Retinal pigment epithelial cell (primary cell): ENCODE data around the gene SAP25.
"Not testable (repeated sequence)": the region's sequence is repeated elsewhere in the genome, so short reads cannot be mapped to it uniquely, and the experiment has no call there.

ENCODE experiments used
- DNase-seq: peaks from one replicate; pipeline ENCODE4 v3.0.0-alpha.2; 2010; ENCODE audit warnings: low read depth
- H3K4me3 ChIP-seq: 2 replicates; pipeline ENCODE4 v1.5.1; 2011; ENCODE audit warnings: mild to moderate bottlenecking, low read length, control low read depth, moderate library complexity
- CTCF ChIP-seq: conservative IDR thresholded peaks from 2 replicates; pipeline ENCODE4 v1.5.1; 2011; ENCODE audit warnings: low read depth, low read length, control low read depth, inconsistent platforms

SAP25 gene

DNA sequence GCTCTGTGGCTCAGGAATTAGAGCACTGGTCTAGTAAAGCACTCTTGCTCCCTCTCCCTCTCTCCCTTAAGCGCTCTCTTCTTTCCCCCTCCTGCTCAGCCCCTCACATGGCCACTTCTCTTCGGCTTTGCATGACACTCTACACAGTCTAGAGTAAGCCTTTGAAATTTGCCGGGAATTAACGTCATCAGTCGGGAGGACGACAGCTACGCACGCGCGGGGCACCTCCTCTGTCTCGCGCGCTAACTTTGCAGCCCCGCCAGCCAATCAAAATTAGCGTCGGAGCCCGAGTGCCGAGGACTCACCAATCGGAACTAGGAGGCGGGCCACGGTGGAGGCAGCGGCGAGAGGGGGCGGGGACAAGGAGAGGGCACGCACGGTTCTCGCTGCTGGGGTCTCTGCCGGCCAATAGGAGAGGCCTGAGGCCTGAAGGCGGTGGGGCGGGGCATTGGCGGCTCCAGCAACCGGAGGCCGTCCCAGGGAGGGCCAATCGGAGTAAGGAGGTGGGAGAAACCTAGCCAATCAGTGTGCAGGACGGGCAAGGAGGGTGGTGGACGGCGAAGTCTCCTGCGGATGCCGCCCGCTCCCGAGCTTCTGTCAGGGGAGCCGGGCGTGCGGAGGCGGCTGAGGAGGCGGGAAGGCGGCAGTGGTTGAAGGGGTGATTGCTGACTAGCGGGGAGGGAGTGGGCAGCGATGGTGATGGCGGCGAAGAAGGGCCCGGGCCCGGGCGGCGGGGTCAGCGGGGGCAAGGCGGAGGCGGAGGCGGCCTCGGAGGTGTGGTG, 34.9 kb downstream of the SAP25 start, which contains the start of gene AGFG2:
Gene AGFG2 (plus strand): TSS at position 550 of the 782 bp plus-strand sequence. CDS start 144 bp downstream, at position 694.
- peak; percentile 98 for DNase-seq
- TF ChIP-seq CTCF = no peak

GRCh38 chr7:100538348-100538653, 35.4 kb downstream of the SAP25 start:
- no peak for TF ChIP-seq CTCF
- no peak for DNase-seq
- peak overlapping the region; percentile 55 for H3K4me3 ChIP-seq

More for the DNA sequence above, 34.9 kb downstream of the SAP25 start, which contains the start of gene AGFG2:
- H3K4me3 ChIP-seq = peak within 1 kb of the TSS; percentile 61

- H3K4me3 ChIP-seq, DNase-seq: not testable (repeated sequence)
Measured at GRCh38 chr7:100536695-100537094, 37.0 kb downstream of the SAP25 start.

GRCh38 chr7:100535982-100536381, 37.7 kb downstream of the SAP25 start:
- not testable (repeated sequence) for DNase-seq, H3K4me3 ChIP-seq

- TF ChIP-seq CTCF = no peak
- DNase-seq = no peak
Measured at GRCh38 chr7:100532165-100533022, 41.3 kb downstream of the SAP25 start.

DNA sequence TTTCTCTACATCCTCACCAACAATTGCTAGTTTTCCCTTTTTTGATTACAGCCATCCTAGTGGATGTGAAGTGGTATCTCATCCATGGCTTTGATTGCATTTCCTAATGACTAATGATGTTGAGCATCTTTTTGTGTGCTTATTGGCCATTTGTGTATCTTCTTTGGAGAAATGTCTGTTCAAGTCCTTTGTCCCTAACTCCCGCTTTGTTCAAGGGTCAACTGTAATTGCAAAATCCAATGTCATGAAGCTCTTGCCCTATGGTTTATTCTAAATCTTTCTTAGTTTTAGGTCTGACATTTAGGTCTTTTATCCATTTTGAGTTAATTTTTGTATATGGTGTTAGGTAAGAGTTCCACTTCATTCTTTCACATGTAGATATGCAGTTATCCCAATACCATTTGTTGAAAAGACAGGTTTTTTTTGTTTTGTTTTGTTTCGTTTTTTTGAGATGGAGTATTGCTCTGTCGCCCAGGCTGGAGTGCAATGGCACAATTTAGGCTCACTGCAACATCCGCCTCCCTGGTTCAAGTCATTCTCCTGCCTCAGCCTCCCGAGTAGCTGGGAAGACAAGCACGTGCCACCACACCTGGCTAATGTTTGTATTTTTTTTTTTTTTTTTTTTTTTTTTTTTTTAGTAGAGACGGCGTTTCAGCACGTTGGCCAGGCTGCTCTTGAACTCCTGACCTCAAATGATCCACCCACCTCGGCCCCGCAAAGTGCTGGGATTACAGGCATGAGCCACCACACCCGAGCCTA, 45.4 kb downstream of the SAP25 start:
- DNase-seq, H3K4me3 ChIP-seq: not testable (repeated sequence)

More at GRCh38 chr7:100532165-100533022, 41.3 kb downstream of the SAP25 start:
- H3K4me3 ChIP-seq = no peak overlapping the region

- not testable (repeated sequence) for H3K4me3 ChIP-seq
Measured at GRCh38 chr7:100523192-100523591, 50.5 kb downstream of the SAP25 start.

More at GRCh38 chr7:100523192-100523591, 50.5 kb downstream of the SAP25 start:
- DNase-seq = not testable (repeated sequence)
